ENCODE results near the gene AFMID. TPM values are rescaled to one million over a fixed set of nuclear protein-coding genes. Genes with fewer than 3 reads are reported as not detected.

AFMID gene
- total and polyA plus RNA-seq, 9 of the 15 experiments (the other 6 are each of a cell fraction or from before 2014, with no cell fraction given): 62.1 to 188 (median 74.4) TPM

DNA sequence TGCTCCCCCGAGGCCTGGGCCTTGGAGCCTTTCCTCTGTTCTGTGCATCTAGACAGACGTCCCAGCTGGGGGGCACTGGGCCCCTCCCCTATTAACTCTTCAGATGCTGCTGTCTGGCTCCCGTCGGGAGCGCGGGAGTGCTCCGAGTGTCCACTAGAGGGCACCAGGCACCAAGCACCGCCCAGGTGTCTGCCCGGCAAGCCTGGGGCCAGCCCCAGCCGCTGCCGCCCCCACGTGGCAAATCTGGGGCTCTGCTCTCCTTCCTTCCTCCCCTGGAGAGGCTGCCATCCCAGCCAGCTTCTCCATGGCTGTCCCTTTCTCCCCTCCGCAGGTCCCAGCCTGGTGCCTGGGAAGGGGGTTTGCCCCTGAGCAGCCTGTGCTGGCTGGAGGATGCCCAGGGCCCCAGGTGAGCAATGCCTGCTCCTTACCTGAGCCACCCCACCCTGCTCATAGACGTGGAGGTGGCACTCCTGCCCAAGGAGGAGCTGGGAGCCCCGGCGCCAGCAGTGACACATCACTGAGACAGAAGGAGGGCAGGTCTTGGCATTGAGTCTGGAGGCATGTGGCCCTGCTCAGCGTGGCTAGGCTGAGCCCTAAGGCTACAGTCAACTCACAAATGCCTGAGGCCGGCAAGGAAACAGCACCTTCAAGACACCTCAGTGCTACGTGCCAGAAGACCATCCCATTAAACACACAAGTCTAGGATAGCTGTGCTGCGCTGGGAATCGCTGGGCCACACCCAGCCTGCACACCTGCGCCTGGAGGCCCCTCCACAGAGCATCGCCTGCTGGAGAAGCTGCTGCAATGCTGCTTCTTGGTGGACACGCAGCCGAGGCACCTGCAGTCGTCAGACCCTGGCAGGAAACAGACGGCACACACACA is 64.0 kb downstream of the AFMID start (continued):
- no peak for TF ChIP-seq TFE3 (CRISPR knock-in tag; IDR thresholded peaks at IDR 0.05)
- no peak for TF ChIP-seq ZNF77 (CRISPR knock-in tag; IDR thresholded peaks at IDR 0.05)
- TF ChIP-seq TEAD4 (IDR thresholded peaks at IDR 0.05; ENCODE audit: low read length): peak; percentile 17; the same call in 1 of the 2 replicates
- no peak for TF ChIP-seq TEAD4 (CRISPR knock-in tag; IDR thresholded peaks at IDR 0.05; ENCODE audit: borderline replicate concordance)
- 0 out of 2 replicates have a peak, but pooled peaks have one; percentile 13 for TF ChIP-seq JUN (IDR thresholded peaks at IDR 0.05; ENCODE audit: borderline replicate concordance, low read depth, low read length)
- no peak for TF ChIP-seq JUN (CRISPR knock-in tag; IDR thresholded peaks at IDR 0.05; ENCODE audit: borderline replicate concordance)
- no peak for TF ChIP-seq TCF15 (CRISPR knock-in tag; IDR thresholded peaks at IDR 0.05)
- no peak for TF ChIP-seq ZNF644 (tag; IDR thresholded peaks at IDR 0.05; ENCODE audit: low read depth)
- no peak for TF ChIP-seq CHCHD3 (CRISPR knock-in tag; IDR thresholded peaks at IDR 0.05)
- no peak for TF ChIP-seq SMARCE1 (IDR thresholded peaks at IDR 0.05)
- TF ChIP-seq PURB (CRISPR knock-in tag; IDR thresholded peaks at IDR 0.05; ENCODE audit: low read depth): no peak
- TF ChIP-seq ZNF586 (CRISPR knock-in tag; conservative IDR thresholded peaks at IDR 0.05): no peak
- no peak for TF ChIP-seq CREB1 (IDR thresholded peaks at IDR 0.05)
- TF ChIP-seq CREB1 (CRISPR knock-in tag; IDR thresholded peaks at IDR 0.05): peak; percentile 57; the same call in 1 of the 2 replicates
- TF ChIP-seq, protein P1, sequence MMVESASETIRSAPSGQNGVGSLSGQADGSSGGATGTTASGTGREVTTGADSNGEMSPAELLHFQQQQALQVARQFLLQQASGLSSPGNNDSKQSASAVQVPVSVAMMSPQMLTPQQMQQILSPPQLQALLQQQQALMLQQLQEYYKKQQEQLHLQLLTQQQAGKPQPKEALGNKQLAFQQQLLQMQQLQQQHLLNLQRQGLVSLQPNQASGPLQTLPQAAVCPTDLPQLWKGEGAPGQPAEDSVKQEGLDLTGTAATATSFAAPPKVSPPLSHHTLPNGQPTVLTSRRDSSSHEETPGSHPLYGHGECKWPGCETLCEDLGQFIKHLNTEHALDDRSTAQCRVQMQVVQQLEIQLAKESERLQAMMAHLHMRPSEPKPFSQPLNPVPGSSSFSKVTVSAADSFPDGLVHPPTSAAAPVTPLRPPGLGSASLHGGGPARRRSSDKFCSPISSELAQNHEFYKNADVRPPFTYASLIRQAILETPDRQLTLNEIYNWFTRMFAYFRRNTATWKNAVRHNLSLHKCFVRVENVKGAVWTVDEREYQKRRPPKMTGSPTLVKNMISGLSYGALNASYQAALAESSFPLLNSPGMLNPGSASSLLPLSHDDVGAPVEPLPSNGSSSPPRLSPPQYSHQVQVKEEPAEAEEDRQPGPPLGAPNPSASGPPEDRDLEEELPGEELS (CRISPR knock-in tag; IDR thresholded peaks at IDR 0.05; ENCODE audit: borderline replicate concordance): 0 out of 2 replicates have a peak, but pooled peaks have one; percentile 22
- TF ChIP-seq, protein P2, sequence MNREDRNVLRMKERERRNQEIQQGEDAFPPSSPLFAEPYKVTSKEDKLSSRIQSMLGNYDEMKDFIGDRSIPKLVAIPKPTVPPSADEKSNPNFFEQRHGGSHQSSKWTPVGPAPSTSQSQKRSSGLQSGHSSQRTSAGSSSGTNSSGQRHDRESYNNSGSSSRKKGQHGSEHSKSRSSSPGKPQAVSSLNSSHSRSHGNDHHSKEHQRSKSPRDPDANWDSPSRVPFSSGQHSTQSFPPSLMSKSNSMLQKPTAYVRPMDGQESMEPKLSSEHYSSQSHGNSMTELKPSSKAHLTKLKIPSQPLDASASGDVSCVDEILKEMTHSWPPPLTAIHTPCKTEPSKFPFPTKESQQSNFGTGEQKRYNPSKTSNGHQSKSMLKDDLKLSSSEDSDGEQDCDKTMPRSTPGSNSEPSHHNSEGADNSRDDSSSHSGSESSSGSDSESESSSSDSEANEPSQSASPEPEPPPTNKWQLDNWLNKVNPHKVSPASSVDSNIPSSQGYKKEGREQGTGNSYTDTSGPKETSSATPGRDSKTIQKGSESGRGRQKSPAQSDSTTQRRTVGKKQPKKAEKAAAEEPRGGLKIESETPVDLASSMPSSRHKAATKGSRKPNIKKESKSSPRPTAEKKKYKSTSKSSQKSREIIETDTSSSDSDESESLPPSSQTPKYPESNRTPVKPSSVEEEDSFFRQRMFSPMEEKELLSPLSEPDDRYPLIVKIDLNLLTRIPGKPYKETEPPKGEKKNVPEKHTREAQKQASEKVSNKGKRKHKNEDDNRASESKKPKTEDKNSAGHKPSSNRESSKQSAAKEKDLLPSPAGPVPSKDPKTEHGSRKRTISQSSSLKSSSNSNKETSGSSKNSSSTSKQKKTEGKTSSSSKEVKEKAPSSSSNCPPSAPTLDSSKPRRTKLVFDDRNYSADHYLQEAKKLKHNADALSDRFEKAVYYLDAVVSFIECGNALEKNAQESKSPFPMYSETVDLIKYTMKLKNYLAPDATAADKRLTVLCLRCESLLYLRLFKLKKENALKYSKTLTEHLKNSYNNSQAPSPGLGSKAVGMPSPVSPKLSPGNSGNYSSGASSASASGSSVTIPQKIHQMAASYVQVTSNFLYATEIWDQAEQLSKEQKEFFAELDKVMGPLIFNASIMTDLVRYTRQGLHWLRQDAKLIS (CRISPR knock-in tag; IDR thresholded peaks at IDR 0.05): no peak
- no peak for TF ChIP-seq TGIF2 (CRISPR knock-in tag; IDR thresholded peaks at IDR 0.05)
- TF ChIP-seq ZNF24 (IDR thresholded peaks at IDR 0.05): peak; percentile 68; the same call in 1 of the 2 replicates
- TF ChIP-seq ZNF23 (CRISPR knock-in tag; IDR thresholded peaks at IDR 0.05): no peak
- TF ChIP-seq CXXC5 (CRISPR knock-in tag; IDR thresholded peaks at IDR 0.05): peak; percentile 63
- no peak; a peak in 1 of 4 replicates for TF ChIP-seq SRF (CRISPR knock-in tag; IDR thresholded peaks at IDR 0.05)
